22Rv1 (cell line): Measurements from ENCODE around the gene NCKIPSD.

ENCODE experiments used
- H3K27ac ChIP-seq: fragments of 450-650 bp; 2 replicates; pipeline ENCODE4 v1.5.1; 2017
- CTCF ChIP-seq: fragments of 450-650 bp; IDR thresholded peaks from 2 replicates; pipeline ENCODE4 v1.5.1; 2017; ENCODE audit warnings: mild to moderate bottlenecking
- ZFX ChIP-seq: fragments of 450-650 bp; IDR thresholded peaks from 2 replicates; pipeline ENCODE4 v1.6.1; 2017; ENCODE audit warnings: antibody characterized with exemption, borderline replicate concordance

The NCKIPSD gene

GRCh38 chr3:48700731-48701405 lies 15.2 kb upstream of the NCKIPSD start:
- no peak overlapping the region for H3K27ac ChIP-seq
- TF ChIP-seq ZFX, result no peak
- no peak for TF ChIP-seq CTCF

- TF ChIP-seq ZFX (no peak), CTCF (no peak)
- no peak overlapping the region for H3K27ac ChIP-seq
Measured at GRCh38 chr3:48698891-48699290, 13.2 kb upstream of the NCKIPSD start.

- H3K27ac ChIP-seq, result no peak overlapping the region
- TF ChIP-seq CTCF, result peak; percentile 19
- no peak for TF ChIP-seq ZFX
Measured at GRCh38 chr3:48697952-48698351, 12.2 kb upstream of the NCKIPSD start.

GRCh38 chr3:48696601-48697000 lies 10.9 kb upstream of the NCKIPSD start:
- no peak for TF ChIP-seq ZFX
- no peak for TF ChIP-seq CTCF
- no peak overlapping the region for H3K27ac ChIP-seq

- no peak overlapping the region for H3K27ac ChIP-seq
- TF ChIP-seq CTCF (no peak), ZFX (no peak)
Measured at GRCh38 chr3:48696156-48696555, 10.4 kb upstream of the NCKIPSD start.

GRCh38 chr3:48695393-48695753 lies 9.7 kb upstream of the NCKIPSD start:
- H3K27ac ChIP-seq, result no peak overlapping the region
- TF ChIP-seq CTCF (no peak), ZFX (no peak)

- H3K27ac ChIP-seq, result no peak overlapping the region
- no peak for TF ChIP-seq ZFX
- no peak for TF ChIP-seq CTCF
Measured at GRCh38 chr3:48694610-48695392, 9.1 kb upstream of the NCKIPSD start.
